IMR-90 (cell line): ENCODE results near the gene PKD1. TPM values are rescaled to one million over a fixed set of nuclear protein-coding genes. Genes with fewer than 3 reads are reported as not detected.

Experiments
- ATAC-seq: fragments of 200-7000 bp; cut with Tn5 transposase; 2 replicates; pipeline ENCODE4 v1.9.1; 2020; ENCODE audit warnings: low read depth, mild to moderate bottlenecking, moderate library complexity
- BruUV-seq: library from RNA; stranded (reverse); fragments of 400-500 nt; replicated peaks from 2 replicates; lab custom pipeline; 2021; lab: Mats Ljungman, UMichigan
- CTCF ChIA-PET: fragments of 300-600 bp; formaldehyde crosslinking; extraction: SDS; loops from one replicate; lab custom pipeline; 2021; ENCODE audit warnings: antibody characterized with exemption; lab: Yijun Ruan, JAX
- POLR2A ChIA-PET: fragments of 300-600 bp; sonication (Branson Sonifier 250); formaldehyde crosslinking; loops from one replicate; lab custom pipeline; 2022; ENCODE audit warnings: antibody characterized with exemption; ENCODE audit not compliant: unreplicated experiment; lab: Charles Lee
- DNase-seq: peaks from one replicate; pipeline ENCODE4 v3.0.0; 2013
- H2AFZ ChIP-seq: replicated peaks from 2 replicates; pipeline ENCODE3; 2013; ENCODE audit warnings: low read length, mild to moderate bottlenecking; ENCODE audit not compliant: poor library complexity
- H2AK5ac ChIP-seq: 2 replicates; pipeline ENCODE4 v1.6.1; 2013; ENCODE audit warnings: low read depth, low read length, inconsistent platforms
- H2AK9ac ChIP-seq: replicated peaks from 2 replicates; pipeline ENCODE3; 2013; ENCODE audit warnings: mild to moderate bottlenecking, low read depth, low read length, moderate library complexity; ENCODE audit not compliant: poor library complexity
- H2BK120ac ChIP-seq: 2 replicates; pipeline ENCODE4 v1.6.1; 2013; ENCODE audit warnings: low read depth, low read length, inconsistent platforms
- H2BK15ac ChIP-seq: 3 replicates; pipeline ENCODE4 v1.6.1; 2013; ENCODE audit warnings: low read depth, low read length, inconsistent platforms
- H2BK20ac ChIP-seq: 2 replicates; pipeline ENCODE4 v1.6.1; 2013; ENCODE audit warnings: low read depth, mild to moderate bottlenecking, inconsistent platforms, low read length, moderate library complexity
- H2BK5ac ChIP-seq: 2 replicates; pipeline ENCODE4 v1.6.1; 2013; ENCODE audit warnings: mild to moderate bottlenecking, low read depth, low read length, inconsistent platforms; ENCODE audit not compliant: poor library complexity, severe bottlenecking
- H3K14ac ChIP-seq: replicated peaks from 2 replicates; pipeline ENCODE4 v1.6.1; 2013; ENCODE audit warnings: low read depth, low read length, inconsistent platforms
- H3K18ac ChIP-seq: 2 replicates; pipeline ENCODE4 v1.6.1; 2013; ENCODE audit warnings: low read depth, low read length, control low read depth
- H3K23ac ChIP-seq: 2 replicates; pipeline ENCODE4 v1.6.1; 2013; ENCODE audit warnings: low read depth, low read length, inconsistent platforms
- H3K27ac ChIP-seq: 2 replicates; pipeline ENCODE4 v1.5.1; 2013; ENCODE audit warnings: mild to moderate bottlenecking, control low read depth, low read length; ENCODE audit not compliant: insufficient read depth
- H3K27me3 ChIP-seq: 2 replicates; pipeline ENCODE4 v1.6.1; 2013; ENCODE audit warnings: low read length; ENCODE audit not compliant: control insufficient read depth, insufficient read depth
- H3K36me3 ChIP-seq: 2 replicates; pipeline ENCODE4 v1.6.1; 2013; ENCODE audit warnings: low read length, mixed read lengths; ENCODE audit not compliant: control insufficient read depth, insufficient read depth
- H3K4ac ChIP-seq: 2 replicates; pipeline ENCODE4 v1.6.1; 2013; ENCODE audit warnings: low read depth, low read length, inconsistent platforms
- H3K4me1 ChIP-seq: 2 replicates; pipeline ENCODE4 v1.6.1; 2013; ENCODE audit warnings: low read length, mixed read lengths; ENCODE audit not compliant: control insufficient read depth, insufficient read depth
- H3K4me2 ChIP-seq: 2 replicates; pipeline ENCODE4 v1.6.1; 2013; ENCODE audit warnings: low read depth, mild to moderate bottlenecking, control low read depth, low read length, moderate library complexity
- H3K4me3 ChIP-seq: 2 replicates; pipeline ENCODE4 v1.5.1; 2013; ENCODE audit warnings: low read depth, mild to moderate bottlenecking, control low read depth, low read length, moderate library complexity; ENCODE audit not compliant: insufficient read depth
- H3K56ac ChIP-seq: 2 replicates; pipeline ENCODE4 v1.6.1; 2013; ENCODE audit warnings: low read length, inconsistent platforms; ENCODE audit not compliant: insufficient read depth; ENCODE audit errors: extremely low read depth
- H3K79me1 ChIP-seq, 2 experiments: 2 replicates each; pipeline ENCODE4 v1.6.1; 2013; ENCODE audit warnings: low read length in 2 of 2, inconsistent platforms in 1 of 2, low read depth in 1 of 2
- H3K9ac ChIP-seq: 2 replicates; pipeline ENCODE4 v1.6.1; 2013; ENCODE audit warnings: low read depth, low read length, control low read depth
- H3K9me1 ChIP-seq: 2 replicates; pipeline ENCODE4 v1.6.1; 2013; ENCODE audit warnings: low read length, inconsistent platforms; ENCODE audit not compliant: insufficient read depth
- H3K9me3 ChIP-seq: 2 replicates; pipeline ENCODE4 v1.6.1; 2013; ENCODE audit warnings: low read length; ENCODE audit not compliant: control insufficient read depth, insufficient read depth
- H4K20me1 ChIP-seq: 2 replicates; pipeline ENCODE4 v1.6.1; 2013; ENCODE audit warnings: low read length, inconsistent platforms; ENCODE audit not compliant: insufficient read depth
- H4K5ac ChIP-seq: 2 replicates; pipeline ENCODE4 v1.6.1; 2013; ENCODE audit warnings: mild to moderate bottlenecking, low read depth, low read length, control low read depth
- H4K8ac ChIP-seq, 2 experiments: 2 replicates each; pipeline ENCODE4 v1.6.1; 2013; ENCODE audit warnings: low read depth in 2 of 2, low read length in 2 of 2, control low read depth in 1 of 2, inconsistent platforms in 1 of 2
- H4K91ac ChIP-seq: 2 replicates; pipeline ENCODE4 v1.6.1; 2013; ENCODE audit warnings: low read depth, low read length, inconsistent platforms; ENCODE audit not compliant: insufficient read depth
- RAD21 ChIP-seq: IDR thresholded peaks from 2 replicates; pipeline ENCODE4 v1.6.1; 2012; ENCODE audit warnings: low read length, improper control_type of control experiment
- WGBS, 2 experiments: methylation state at CpG; one replicate each; pipeline versions ENCODE4 v1.1.5 to v1.1.7; 2013; ENCODE audit warnings: missing lambda C conversion rate in 2 of 2; ENCODE audit not compliant: insufficient read length in 1 of 2; ENCODE audit errors: extremely low coverage in 2 of 2; 5-methylcytosine and 5-hydroxymethylcytosine counted together
- dilution Hi-C: fragments of 300-500 bp; cut with HindIII; formaldehyde crosslinking; loops from one replicate; pipeline ENCODE4 v1.14.3; 2018; ENCODE audit warnings: low sequenced_read_pairs; ENCODE audit not compliant: unreplicated experiment
- in situ Hi-C: fragments of 300-500 bp; cut with MboI; formaldehyde crosslinking; loops from 3 replicates; pipeline ENCODE4 v1.14.3; 2019; ENCODE audit warnings: low sequenced_read_pairs, inconsistent platforms, mixed read lengths
- intact Hi-C: fragments of 100-400 bp; cut with micrococcal nuclease; formaldehyde crosslinking; loops from 2 replicates; pipeline ENCODE4 v1.10.0; 2022
- polyA plus RNA-seq, 3 experiments: library from polyadenylated mRNA; depleted of rRNA; stranded (reverse); fragments of >200 nt; gene quantifications; 2 replicates each; pipeline ENCODE4 v1.2.3, GENCODE V29; 2012; ENCODE audit warnings: low replicate concordance in 1 of 3
- total RNA-seq: library from RNA; depleted of rRNA; stranded (reverse); fragments of >200 nt; gene quantifications from 2 replicates; pipeline ENCODE4 v1.2.3, GENCODE V29; 2012
- TF ChIP-seq, protein P1 (sequence below): conservative IDR thresholded peaks from 2 replicates; pipeline ENCODE4 v1.5.1; 2012; ENCODE audit warnings: mild to moderate bottlenecking, low read depth, low read length, improper control_type of control experiment

The PKD1 gene
- total and polyA plus RNA-seq, 2 of the 4 experiments (the other 2 are of a cell fraction), result 7.9 to 97.3 TPM

GRCh38 chr16:2154533-2155090, 18.9 kb upstream of the PKD1 start:
- TSS peak; percentile 95 for BruUV-seq
- ChIA-PET POLR2A (interaction anchor here (1.2 kb wide), 1 partner anchor 131 kb away, joined by 4 read pairs; no protein-coding TSS in a partner anchor), CTCF (interaction anchor here (0.5 to 1.0 kb wide), 4 partner anchors 12 to 208 kb away, joined by 3 to 6 read pairs (median 3); no protein-coding TSS in a partner anchor)
- Histone ChIP-seq H3K23ac (peak overlapping the region; percentile 91), H3K27ac (peak overlapping the region; percentile 79), H2AFZ (no peak overlapping the region), H3K9me1 (peaks cover 15% of the 10 kb centered on the region), H4K91ac (peak overlapping the region; percentile 65), H3K56ac (peak overlapping the region; percentile 89), H3K4me2 (peak overlapping the region; percentile 98), H4K5ac (no peak overlapping the region), H4K8ac (peak overlapping the region; percentile 61 to 76), H2AK5ac (peak overlapping the region; percentile 97), H3K36me3 (peaks cover 32% of the 10 kb centered on the region), H2BK20ac (no peak overlapping the region), H3K18ac (peak overlapping the region; percentile 1; the same call in 1 of the 2 replicates), H2BK120ac (0 out of 2 replicates have a peak overlapping the region, but pooled peaks have one; percentile 10), H2AK9ac (peak overlapping the region; percentile 100), H3K79me1 (peaks cover 11 to 89% of the 10 kb centered on the region in 2 experiments; a peak in 3 of 4 replicates), H3K9me3 (no peaks in the 10 kb centered on the region), H3K4ac (peak overlapping the region; percentile 90), H2BK15ac (no peak overlapping the region), H3K4me1 (peaks cover 50% of the 10 kb centered on the region), H3K14ac (peak overlapping the region; percentile 97), H3K27me3 (no peaks in the 10 kb centered on the region), H3K4me3 (peak overlapping the region; percentile 64), H2BK5ac (peak overlapping the region; percentile 72), H3K9ac (peak overlapping the region; percentile 95), H4K20me1 (peaks cover 92% of the 10 kb centered on the region)
- dilution Hi-C loops, result no loop called here
- in situ Hi-C loops, result no loop called here
- TF ChIP-seq, protein P1, sequence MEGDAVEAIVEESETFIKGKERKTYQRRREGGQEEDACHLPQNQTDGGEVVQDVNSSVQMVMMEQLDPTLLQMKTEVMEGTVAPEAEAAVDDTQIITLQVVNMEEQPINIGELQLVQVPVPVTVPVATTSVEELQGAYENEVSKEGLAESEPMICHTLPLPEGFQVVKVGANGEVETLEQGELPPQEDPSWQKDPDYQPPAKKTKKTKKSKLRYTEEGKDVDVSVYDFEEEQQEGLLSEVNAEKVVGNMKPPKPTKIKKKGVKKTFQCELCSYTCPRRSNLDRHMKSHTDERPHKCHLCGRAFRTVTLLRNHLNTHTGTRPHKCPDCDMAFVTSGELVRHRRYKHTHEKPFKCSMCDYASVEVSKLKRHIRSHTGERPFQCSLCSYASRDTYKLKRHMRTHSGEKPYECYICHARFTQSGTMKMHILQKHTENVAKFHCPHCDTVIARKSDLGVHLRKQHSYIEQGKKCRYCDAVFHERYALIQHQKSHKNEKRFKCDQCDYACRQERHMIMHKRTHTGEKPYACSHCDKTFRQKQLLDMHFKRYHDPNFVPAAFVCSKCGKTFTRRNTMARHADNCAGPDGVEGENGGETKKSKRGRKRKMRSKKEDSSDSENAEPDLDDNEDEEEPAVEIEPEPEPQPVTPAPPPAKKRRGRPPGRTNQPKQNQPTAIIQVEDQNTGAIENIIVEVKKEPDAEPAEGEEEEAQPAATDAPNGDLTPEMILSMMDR, result no peak
- no peak for TF ChIP-seq RAD21
- WGBS, 2 experiments, result 1% methylated on average over 16 of the region's 23 CpGs; no CpG with 5 or more reads in 1 of the 2 experiments
- ATAC-seq (no peak), DNase-seq (no peak)
- intact Hi-C loops, result no loop called here
